Ectodermal cell (in vitro differentiated cells): Measurements from ENCODE around the gene ZNF568. TPM values are rescaled to one million over a fixed set of nuclear protein-coding genes. Genes with fewer than 3 reads are reported as not detected.

Source experiments
- H3K27ac ChIP-seq: 2 replicates; pipeline ENCODE4 v1.7.0; 2013; ENCODE audit warnings: mild to moderate bottlenecking, low read depth, low read length; ENCODE audit not compliant: insufficient read depth, poor library complexity, severe bottlenecking
- H3K27me3 ChIP-seq: 2 replicates; pipeline ENCODE4 v1.7.0; 2013; ENCODE audit warnings: mild to moderate bottlenecking, low read length; ENCODE audit not compliant: insufficient read depth, control insufficient read depth, poor library complexity, severe bottlenecking
- H3K36me3 ChIP-seq: one replicate; pipeline ENCODE4 v1.7.0; 2013; ENCODE audit warnings: low read length; ENCODE audit not compliant: control insufficient read depth, insufficient read depth
- H3K4me1 ChIP-seq: one replicate; pipeline ENCODE4 v1.7.0; 2013; ENCODE audit warnings: low read length; ENCODE audit not compliant: control insufficient read depth, insufficient read depth
- H3K4me3 ChIP-seq: 2 replicates; pipeline ENCODE4 v1.7.0; 2013; ENCODE audit warnings: low read depth, low read length, control low read depth; ENCODE audit not compliant: insufficient read depth
- H3K9me3 ChIP-seq: 2 replicates; pipeline ENCODE4 v1.7.0; 2013; ENCODE audit warnings: mild to moderate bottlenecking, low read length, moderate library complexity; ENCODE audit not compliant: control insufficient read depth
- WGBS, 2 experiments: methylation state at CpG; one replicate each; pipeline ENCODE4 v1.1.7; 2013; ENCODE audit warnings: missing lambda C conversion rate in 2 of 2; 5-methylcytosine and 5-hydroxymethylcytosine counted together
- polyA plus RNA-seq, 4 experiments: library from polyadenylated mRNA; stranded (reverse); fragments of 50-300 nt; gene quantifications; one replicate each; pipeline ENCODE4 v1.2.3, GENCODE V29; 2013

The ZNF568 gene
- 5.0 TPM for polyA plus RNA-seq (2013, experiment 1 of 4)
- polyA plus RNA-seq (2013, experiment 2 of 4): 4.5 TPM
- 4.0 TPM for polyA plus RNA-seq (2013, experiment 3 of 4)
- polyA plus RNA-seq (2013, experiment 4 of 4): 4.5 TPM

DNA sequence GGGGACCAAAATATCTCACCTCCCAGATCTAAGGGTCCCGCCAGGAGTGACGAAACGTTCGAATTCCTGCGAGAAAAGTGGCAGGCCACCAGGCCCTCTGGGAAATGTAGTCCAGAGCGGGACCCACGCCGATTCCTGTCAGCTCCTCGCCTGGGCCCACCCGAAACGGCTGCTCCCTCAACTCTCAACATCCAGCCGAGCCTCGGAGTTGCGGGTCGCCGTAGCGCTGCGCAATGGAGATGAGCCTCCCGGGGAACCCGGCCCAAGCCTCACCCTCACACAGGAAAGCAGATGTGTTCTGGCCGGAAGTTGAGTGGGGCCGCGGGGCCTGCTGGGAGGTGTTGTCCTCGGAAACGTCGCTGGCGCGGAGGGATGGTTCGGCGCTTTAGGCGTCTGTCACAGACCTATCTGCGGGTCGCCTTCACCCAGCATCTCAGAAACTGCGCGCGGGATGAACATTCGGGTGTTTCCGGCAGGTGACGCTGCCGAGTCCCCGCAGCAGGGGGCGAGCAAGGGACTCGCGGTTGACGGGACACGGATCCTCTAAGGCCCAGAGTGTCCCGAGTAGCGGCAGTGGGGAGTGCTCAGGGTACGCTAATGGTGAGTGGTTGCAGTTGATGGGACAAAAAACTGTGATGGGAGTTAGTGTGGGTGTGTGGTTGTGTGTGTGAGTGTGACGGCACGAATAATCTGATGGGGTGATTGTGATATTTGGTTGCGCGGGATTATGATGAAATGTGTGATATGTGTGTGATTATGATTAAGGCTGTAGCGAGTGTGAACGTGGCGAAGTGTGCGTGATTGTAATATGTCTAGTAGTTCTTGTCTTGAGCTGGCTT lies at the start of gene ZNF568, which contains the start of gene ZNF829:
Gene ZNF568 (plus strand): TSS at position 341 of the 839 bp plus-strand sequence. CDS start 6,439 bp downstream, outside the sequence.
Gene ZNF829 (minus strand): TSS at position 300 of the 839 bp plus-strand sequence. CDS start 1,124 bp downstream, outside the sequence.
- H3K9me3 ChIP-seq: no peaks in the 10 kb centered on the region

DNA sequence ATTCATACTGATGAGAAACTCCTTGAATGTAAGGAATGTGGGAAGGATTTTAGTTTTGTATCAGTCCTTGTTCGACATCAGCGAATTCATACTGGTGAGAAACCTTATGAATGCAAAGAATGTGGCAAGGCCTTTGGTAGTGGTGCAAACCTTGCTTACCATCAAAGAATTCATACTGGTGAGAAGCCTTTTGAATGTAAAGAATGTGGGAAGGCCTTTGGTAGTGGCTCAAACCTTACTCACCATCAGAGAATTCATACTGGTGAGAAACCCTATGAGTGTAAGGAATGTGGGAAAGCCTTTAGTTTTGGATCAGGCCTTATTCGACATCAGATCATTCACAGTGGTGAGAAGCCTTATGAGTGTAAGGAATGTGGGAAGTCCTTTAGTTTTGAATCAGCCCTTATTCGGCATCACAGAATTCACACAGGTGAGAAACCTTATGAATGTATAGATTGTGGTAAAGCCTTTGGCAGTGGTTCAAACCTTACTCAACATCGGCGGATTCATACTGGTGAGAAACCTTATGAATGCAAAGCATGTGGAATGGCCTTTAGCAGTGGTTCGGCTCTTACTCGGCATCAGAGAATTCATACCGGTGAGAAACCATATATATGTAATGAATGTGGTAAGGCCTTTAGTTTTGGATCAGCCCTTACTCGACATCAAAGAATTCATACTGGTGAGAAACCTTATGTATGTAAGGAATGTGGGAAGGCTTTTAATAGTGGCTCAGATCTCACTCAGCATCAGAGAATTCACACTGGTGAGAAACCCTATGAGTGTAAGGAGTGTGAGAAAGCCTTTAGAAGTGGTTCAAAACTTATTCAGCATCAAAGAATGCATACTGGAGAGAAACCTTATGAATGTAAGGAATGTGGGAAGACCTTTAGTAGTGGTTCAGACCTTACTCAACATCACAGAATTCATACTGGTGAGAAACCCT lies 38.9 kb upstream of the ZNF568 start:
- no peak overlapping the region for H3K4me3 ChIP-seq
- no peaks in the 10 kb centered on the region for H3K27me3 ChIP-seq
- peaks cover 10% of the 10 kb centered on the region for H3K9me3 ChIP-seq
- H3K27ac ChIP-seq: no peak overlapping the region
- 93 to 97% methylated on average over 10 of the region's 10 CpGs for WGBS, 2 experiments
- H3K4me1 ChIP-seq: no peaks in the 10 kb centered on the region
- peaks cover 20% of the 10 kb centered on the region for H3K36me3 ChIP-seq

More for the DNA sequence above, at the start of gene ZNF568, which contains the start of gene ZNF829:
- H3K4me1 ChIP-seq: no peaks in the 10 kb centered on the region
- peak within 1 kb of the TSS; percentile 21 for H3K27ac ChIP-seq
- H3K27me3 ChIP-seq: no peaks in the 10 kb centered on the region
- 9 to 11% methylated on average over 57 of the region's 57 CpGs for WGBS, 2 experiments
- peak within 1 kb of the TSS; percentile 64 for H3K4me3 ChIP-seq
- peaks cover 15% of the 10 kb centered on the region for H3K36me3 ChIP-seq

DNA sequence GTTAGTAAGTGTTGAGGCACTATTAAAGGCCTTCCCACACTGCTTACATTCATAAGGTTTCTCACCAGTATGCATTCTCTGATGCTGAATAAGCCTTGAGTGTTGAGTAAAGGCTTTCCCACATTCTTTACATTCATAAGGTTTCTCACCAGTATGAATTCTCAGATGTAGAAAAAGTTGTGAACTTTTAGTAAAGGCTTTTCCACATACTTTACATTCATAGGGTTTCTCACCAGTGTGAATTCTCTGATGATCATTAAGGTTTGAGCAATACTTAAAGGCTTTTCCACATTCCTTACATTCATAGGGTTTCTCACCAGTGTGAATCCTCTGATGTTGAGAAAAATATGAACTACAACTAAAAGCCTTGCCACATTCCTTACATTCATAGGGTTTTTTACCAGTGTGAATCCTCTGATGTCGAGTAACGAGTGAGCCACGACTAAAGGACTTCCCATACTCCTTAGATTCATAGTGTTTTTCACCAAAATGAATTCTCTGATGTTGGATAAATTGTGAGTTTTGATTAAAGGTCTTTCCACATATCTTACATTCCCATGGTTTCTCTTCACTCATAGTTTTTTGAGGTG lies 24.3 kb upstream of the ZNF568 start:
- WGBS, 2 experiments: 84% methylated on average over 3 of the region's 3 CpGs; no CpG with 5 or more reads in 1 of the 2 experiments
- H3K27me3 ChIP-seq: no peaks in the 10 kb centered on the region
- H3K4me1 ChIP-seq: no peaks in the 10 kb centered on the region
- H3K27ac ChIP-seq: no peak overlapping the region
- H3K36me3 ChIP-seq: peaks cover 47% of the 10 kb centered on the region
- H3K9me3 ChIP-seq: peaks cover 17% of the 10 kb centered on the region
- H3K4me3 ChIP-seq: no peak overlapping the region

DNA sequence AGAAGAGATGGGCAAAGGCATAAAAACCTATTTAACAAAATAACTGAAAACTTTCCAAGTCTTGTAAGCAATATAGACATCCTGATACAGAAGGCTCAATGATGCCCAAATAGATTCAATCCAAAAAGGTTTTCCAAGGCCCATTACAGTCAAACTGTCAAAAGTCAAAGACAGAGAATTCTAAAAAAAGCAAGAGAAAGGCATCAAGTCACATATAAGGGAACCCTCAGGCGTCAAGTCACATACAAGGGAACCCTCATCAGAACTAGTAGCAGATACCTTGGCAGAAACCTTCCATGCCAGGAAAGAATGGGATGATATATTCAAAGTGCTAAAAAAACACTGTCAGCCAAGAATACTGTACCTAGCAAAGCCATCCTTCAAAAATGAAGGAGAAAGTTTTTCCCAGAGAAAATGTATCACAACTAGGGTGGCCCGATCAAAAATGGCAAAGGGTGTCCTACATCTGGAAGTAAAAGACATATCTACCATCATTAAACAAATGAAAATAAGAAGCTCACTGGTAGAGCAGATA lies 21.2 kb upstream of the ZNF568 start:
- Histone ChIP-seq H3K36me3 (peaks cover 55% of the 10 kb centered on the region), H3K4me3 (no peak overlapping the region), H3K27ac (no peak overlapping the region), H3K27me3 (no peaks in the 10 kb centered on the region), H3K9me3 (peaks cover 21% of the 10 kb centered on the region), H3K4me1 (no peaks in the 10 kb centered on the region)
- 98 to 100% methylated on average over 1 to 2 of the region's 2 CpGs for whole genome bisulfite sequencing, 2 experiments

DNA sequence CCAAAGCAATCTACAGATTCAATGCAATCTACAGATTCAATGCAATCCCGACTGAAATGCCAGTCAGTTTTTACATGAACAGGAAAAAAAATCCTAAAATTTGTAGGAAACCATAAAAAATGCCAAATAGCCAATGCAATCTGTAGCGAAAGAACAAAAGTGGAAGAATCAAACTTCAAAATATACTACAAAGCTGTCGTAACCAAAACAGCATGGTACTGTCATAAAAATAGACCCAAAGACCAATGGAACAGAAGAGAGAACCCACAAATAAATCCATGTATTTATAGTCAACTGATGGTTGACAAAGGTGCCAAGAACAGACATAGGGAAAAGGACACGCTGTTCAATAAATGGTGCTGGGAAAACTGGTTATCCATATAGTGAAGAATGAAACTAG lies 17.7 kb upstream of the ZNF568 start:
- peaks cover 18% of the 10 kb centered on the region for H3K9me3 ChIP-seq
- no peak overlapping the region for H3K27ac ChIP-seq
- 97% methylated on average over 3 of the region's 4 CpGs for WGBS, 2 experiments
- H3K4me1 ChIP-seq: no peaks in the 10 kb centered on the region
- H3K27me3 ChIP-seq: no peaks in the 10 kb centered on the region
- H3K36me3 ChIP-seq: peaks cover 48% of the 10 kb centered on the region
- no peak overlapping the region for H3K4me3 ChIP-seq

DNA sequence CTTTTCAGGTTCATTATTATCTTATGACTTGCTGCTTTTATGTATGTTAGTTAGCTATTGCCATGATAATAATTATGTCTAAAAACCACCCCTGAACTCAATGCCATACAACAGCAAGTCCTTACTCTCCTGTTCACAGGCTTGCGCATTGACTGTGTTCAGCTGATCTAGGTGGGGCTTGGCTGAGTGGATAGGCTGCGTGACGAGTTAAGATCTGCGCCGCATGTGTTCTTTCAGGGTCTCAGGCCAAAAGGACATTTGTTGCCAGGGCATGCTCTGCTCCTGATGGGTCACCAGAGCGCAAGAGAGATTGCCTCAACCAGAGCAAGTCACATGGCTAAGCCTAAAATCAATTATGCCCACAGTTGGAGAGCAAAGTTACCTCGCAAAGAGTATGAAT lies 859 bp downstream of the ZNF568 start:
- no peaks in the 10 kb centered on the region for H3K27me3 ChIP-seq
- H3K9me3 ChIP-seq: no peaks in the 10 kb centered on the region
- peak overlapping the region; percentile 64 for H3K4me3 ChIP-seq
- H3K4me1 ChIP-seq: no peaks in the 10 kb centered on the region
- H3K27ac ChIP-seq: no peak overlapping the region
- peaks cover 18% of the 10 kb centered on the region for H3K36me3 ChIP-seq
- 89 to 92% methylated on average over 6 to 7 of the region's 7 CpGs for WGBS, 2 experiments

DNA sequence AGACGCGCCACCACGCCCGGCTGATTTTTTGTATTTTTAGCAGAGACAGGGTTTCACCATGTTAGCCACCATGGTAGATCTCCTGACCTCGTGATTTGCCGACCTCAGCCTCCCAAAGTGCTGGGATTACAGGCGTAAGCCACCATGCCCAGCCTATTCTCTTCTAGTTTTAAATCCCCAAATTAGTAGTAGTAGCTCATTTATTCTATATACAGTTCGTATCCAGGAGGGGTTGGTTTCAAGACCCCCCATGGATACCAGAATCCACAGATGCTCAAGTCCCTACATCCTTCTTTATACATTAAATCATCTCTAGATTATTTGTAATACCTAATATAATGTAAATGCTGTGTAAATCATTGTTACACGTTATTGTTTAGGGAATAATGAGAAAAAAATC lies 2.0 kb downstream of the ZNF568 start:
- WGBS, 2 experiments: 94 to 95% methylated on average over 9 of the region's 9 CpGs
- H3K4me3 ChIP-seq: no peak overlapping the region
- no peaks in the 10 kb centered on the region for H3K4me1 ChIP-seq
- H3K9me3 ChIP-seq: peaks cover 2% of the 10 kb centered on the region
- no peak overlapping the region for H3K27ac ChIP-seq
- peaks cover 22% of the 10 kb centered on the region for H3K36me3 ChIP-seq
- no peaks in the 10 kb centered on the region for H3K27me3 ChIP-seq

DNA sequence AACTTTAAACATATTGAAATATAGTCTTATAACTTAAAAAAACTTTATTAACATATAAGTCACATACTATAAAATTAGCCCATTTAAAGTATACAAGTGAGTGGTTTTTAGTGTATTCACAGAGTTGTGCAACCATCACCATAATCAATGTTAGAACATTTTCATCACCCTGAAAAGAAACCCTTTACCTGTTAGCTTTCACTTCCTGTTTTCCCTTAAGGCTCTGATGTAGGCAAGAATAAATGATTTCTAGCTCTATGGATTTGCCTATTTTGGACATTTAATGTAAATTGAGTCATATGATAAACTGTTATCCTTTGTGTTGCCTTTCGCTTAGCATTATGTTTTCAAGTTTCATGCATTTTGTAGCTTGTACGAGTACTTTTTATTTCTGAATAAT lies 15.6 kb downstream of the ZNF568 start:
- Histone ChIP-seq H3K4me3 (no peak overlapping the region), H3K27ac (no peak overlapping the region), H3K4me1 (no peaks in the 10 kb centered on the region), H3K36me3 (peaks cover 4% of the 10 kb centered on the region), H3K27me3 (no peaks in the 10 kb centered on the region), H3K9me3 (peaks cover 3% of the 10 kb centered on the region)
- 100% methylated on average over 1 to 2 of the region's 2 CpGs for WGBS, 2 experiments

DNA sequence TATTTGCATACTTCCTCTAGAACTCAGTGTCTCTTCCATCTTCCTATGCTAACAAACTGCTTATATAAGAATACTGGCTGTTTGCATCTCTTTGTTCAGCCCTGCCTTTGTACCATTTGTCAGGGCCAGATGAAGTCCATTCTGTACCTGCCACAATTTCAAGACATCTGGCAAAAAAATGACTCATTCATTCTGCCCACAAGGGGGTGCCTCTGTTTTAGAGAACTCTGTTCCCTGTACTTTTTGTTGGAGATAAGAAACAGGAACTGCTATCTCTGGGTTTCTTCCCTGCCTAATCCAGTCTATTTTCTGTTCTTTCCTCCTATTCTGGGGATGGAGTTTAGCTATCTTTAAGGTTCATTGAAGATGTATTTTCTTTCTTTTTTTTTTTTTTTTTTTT lies 23.0 kb downstream of the ZNF568 start:
- Histone ChIP-seq H3K27me3 (no peaks in the 10 kb centered on the region), H3K27ac (no peak overlapping the region), H3K4me3 (no peak overlapping the region), H3K4me1 (no peaks in the 10 kb centered on the region), H3K9me3 (peaks cover 7% of the 10 kb centered on the region), H3K36me3 (peaks cover 9% of the 10 kb centered on the region)
